Testis (tissue), 2 donors: Measurements from ENCODE around the gene CDH24.

Experiments used
- CTCF ChIP-seq, 3 experiments: fragments of 450-650 bp in 2 of 3; fragments of 200-600 bp in 1 of 3; sonication (generic) in 1 of 3; IDR thresholded peaks; one replicate each; pipeline ENCODE4 v1.5.1; 2016 to 2019; ENCODE audit warnings: antibody characterized with exemption in 3 of 3, mild to moderate bottlenecking in 2 of 3, moderate library complexity in 1 of 3
- POLR2A ChIP-seq: fragments of 450-650 bp; IDR thresholded peaks from one replicate; pipeline ENCODE4 v1.6.1; 2017; ENCODE audit warnings: antibody characterized with exemption, mild to moderate bottlenecking, moderate library complexity

DNA sequence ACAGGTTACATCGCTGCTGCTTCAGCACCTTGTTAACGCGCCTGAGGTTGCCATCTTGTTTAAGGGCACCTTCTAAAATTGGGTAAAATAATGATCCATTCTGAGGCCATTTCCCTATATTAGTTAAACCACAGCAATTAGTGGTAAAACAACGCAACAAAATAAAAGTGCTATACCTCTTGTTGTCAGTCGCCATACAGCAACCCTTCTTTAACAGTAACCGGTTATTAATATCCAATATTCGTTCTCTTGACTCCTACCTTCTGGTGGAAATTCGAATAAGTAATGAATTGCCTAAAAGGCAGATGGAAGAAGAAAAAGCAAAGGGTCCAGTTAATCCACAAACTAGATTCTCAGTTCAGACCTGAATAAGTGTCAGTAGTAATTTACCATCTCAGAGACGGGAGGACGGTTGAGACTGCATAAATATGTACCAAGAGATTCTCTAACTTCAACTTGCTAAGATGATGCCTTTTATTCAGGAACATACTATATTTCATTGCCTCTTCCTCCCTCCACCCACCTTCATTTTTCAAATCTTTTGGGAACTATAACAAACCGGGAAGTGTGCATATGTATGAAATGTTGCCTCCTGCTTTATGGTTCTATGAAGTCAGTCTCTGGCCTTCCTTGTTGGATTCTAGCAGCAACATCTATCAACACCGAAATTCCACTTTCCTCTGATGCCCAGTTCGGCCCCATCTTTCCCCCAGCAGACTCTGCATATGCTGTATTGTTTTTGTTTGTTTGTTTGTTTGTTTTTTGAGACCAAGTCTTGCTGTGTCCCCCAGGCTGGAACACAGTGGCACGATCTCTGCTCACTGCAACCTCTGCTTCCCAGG, 21.8 kb downstream of the CDH24 start:
- TF ChIP-seq CTCF (IDR thresholded peaks at IDR 0.05) (no peak), POLR2A (no peak)
